K562 (cell line): ENCODE data around the gene ACAP3. TPM values are rescaled to one million over a fixed set of nuclear protein-coding genes. Genes with fewer than 3 reads are reported as not detected.

ENCODE experiments used
- ATAC-seq: fragments of 200-7000 bp; cut with Tn5 transposase; 3 replicates; pipeline ENCODE4 v1.9.1; 2020; ENCODE audit warnings: moderate library complexity
- BruUV-seq: library from RNA; stranded (reverse); fragments of 400-500 nt; replicated peaks from 2 replicates; lab custom pipeline; 2021; lab: Mats Ljungman, UMichigan
- CTCF ChIA-PET: fragments of 300-600 bp; formaldehyde crosslinking; extraction: SDS; loops from one replicate; lab custom pipeline; 2021; ENCODE audit warnings: low intra/inter-chr PET ratio; lab: Yijun Ruan, JAX
- POLR2A ChIA-PET: fragments of 300-600, 350-650 bp; sonication (Branson Sonifier 250); formaldehyde crosslinking; extraction: SDS; loops from one replicate; lab custom pipeline; 2021; ENCODE audit warnings: antibody characterized with exemption, inconsistent platforms; lab: Yijun Ruan, JAX
- DNase-seq, 4 experiments: peaks; one replicate each; pipeline versions ENCODE4 v3.0.0 to v3.0.0-alpha.2; 2011 to 2018; ENCODE audit warnings: low spot score in 3 of 4, mixed read lengths in 3 of 4; ENCODE audit errors: extremely low read depth in 1 of 4
- FAIRE-seq: peaks from 2 replicates; lab custom pipeline; 2011; peaks lifted over from hg19 to GRCh38; lab: Jason Lieb, UNC
- H2AFZ ChIP-seq: 2 replicates; pipeline ENCODE4 v1.6.0; 2011; ENCODE audit warnings: low read depth, low read length, control low read depth, inconsistent platforms
- H3K27ac ChIP-seq: fragments of 200-600 bp; 3 replicates; pipeline ENCODE4 v1.8.0; 2011; ENCODE audit warnings: low read depth, mild to moderate bottlenecking, control low read depth, inconsistent platforms, low read length, moderate library complexity, mixed read lengths; ENCODE audit errors: extremely low read depth
- H3K27me3 ChIP-seq, 2 experiments: fragments of 300-600 bp in 1 of 2; 2 replicates in 1 of 2; 3 replicates in 1 of 2; pipeline versions ENCODE4 v1.6.0 to v1.8.0; 2011; ENCODE audit warnings: inconsistent platforms in 2 of 2, low read length in 2 of 2, mild to moderate bottlenecking in 1 of 2, mixed read lengths in 1 of 2, moderate library complexity in 1 of 2; ENCODE audit not compliant: control insufficient read depth in 2 of 2, insufficient read depth in 2 of 2
- H3K36me3 ChIP-seq: fragments of 300-600 bp; 3 replicates; pipeline ENCODE4 v1.8.0; 2011; ENCODE audit warnings: mild to moderate bottlenecking, low read length, inconsistent platforms; ENCODE audit not compliant: control insufficient read depth, insufficient read depth
- H3K4me1 ChIP-seq, 2 experiments: fragments of 200-600 bp in 1 of 2; replicated peaks in 1 of 2; 2 replicates in 1 of 2; 3 replicates in 1 of 2; pipeline versions ENCODE4 v1.5.1 to v1.8.0; 2011; ENCODE audit warnings: inconsistent platforms in 2 of 2, low read length in 2 of 2, mild to moderate bottlenecking in 1 of 2, mixed read lengths in 1 of 2, moderate library complexity in 1 of 2; ENCODE audit not compliant: control insufficient read depth in 2 of 2, insufficient read depth in 2 of 2
- H3K4me2 ChIP-seq: 2 replicates; pipeline ENCODE4 v1.6.1; 2011; ENCODE audit warnings: low read length, control low read depth, inconsistent platforms, mixed read lengths; ENCODE audit not compliant: insufficient read depth
- H3K4me3 ChIP-seq: fragments of 200-600 bp; sonication (generic), shearing (Covaris generic); 2 replicates; pipeline ENCODE4 v1.5.1; 2016; ENCODE audit warnings: control low read depth, inconsistent platforms
- H3K79me2 ChIP-seq: fragments of 200-600 bp; 3 replicates; pipeline ENCODE4 v1.8.0; 2011; ENCODE audit warnings: low read length, inconsistent platforms; ENCODE audit not compliant: control insufficient read depth, insufficient read depth
- H3K9ac ChIP-seq, 2 experiments: 2 replicates each; pipeline versions ENCODE4 v1.6.0 to v1.6.1; 2011; ENCODE audit warnings: low read depth in 2 of 2, low read length in 2 of 2, control low read depth in 1 of 2, inconsistent platforms in 1 of 2, mild to moderate bottlenecking in 1 of 2, mixed read lengths in 1 of 2; ENCODE audit not compliant: insufficient read depth in 1 of 2
- H3K9me1 ChIP-seq: one replicate; pipeline ENCODE4 v1.6.0; 2011; ENCODE audit warnings: inconsistent platforms, mild to moderate bottlenecking, low read length, moderate library complexity; ENCODE audit not compliant: control insufficient read depth, insufficient read depth
- H3K9me3 ChIP-seq: replicated peaks from 2 replicates; pipeline ENCODE4 v1.5.1; 2011; ENCODE audit warnings: low read depth, low read length, inconsistent platforms; ENCODE audit not compliant: control insufficient read depth, insufficient read depth
- H4K20me1 ChIP-seq: replicated peaks from 2 replicates; pipeline ENCODE4 v1.6.1; 2011; ENCODE audit warnings: low read length, inconsistent platforms, mixed read lengths; ENCODE audit not compliant: control insufficient read depth, insufficient read depth
- CBX1 ChIP-seq: sonication (generic); IDR thresholded peaks from 2 replicates; pipeline ENCODE4 v1.6.1; 2016; ENCODE audit warnings: antibody characterized with exemption, low read depth, mild to moderate bottlenecking
- FOSL1 ChIP-seq: fragments of 200-800 bp; sonication (Bioruptor generic); conservative IDR thresholded peaks from 2 replicates; pipeline ENCODE4 v1.6.1; 2016; ENCODE audit warnings: missing genetic modification characterization, missing compliant biosample characterization
- HDAC6 ChIP-seq: IDR thresholded peaks from 2 replicates; pipeline ENCODE4 v1.6.1; 2012; ENCODE audit warnings: low read depth, mild to moderate bottlenecking, control low read depth, inconsistent platforms, low read length, moderate library complexity
- HIVEP1 ChIP-seq: fragments of 250-450 bp; sonication (Bioruptor Pico); IDR thresholded peaks from 2 replicates; pipeline ENCODE4 v1.4.0; 2020; ENCODE audit warnings: mild to moderate bottlenecking
- KDM1A ChIP-seq, 2 experiments: fragments of 450-650 bp; IDR thresholded peaks; 2 replicates each; pipeline ENCODE4 v1.6.1; 2016; ENCODE audit warnings: mild to moderate bottlenecking in 2 of 2
- MYNN ChIP-seq, 2 experiments: sonication (generic); formaldehyde crosslinking in 1 of 2; IDR thresholded peaks; 2 replicates each; pipeline versions ENCODE4 v1.5.0 to v1.6.1; 2016 to 2020; ENCODE audit warnings: antibody characterized with exemption in 1 of 2, missing genetic modification reagents in 1 of 2
- POLR2A ChIP-seq: fragments of 450-650 bp; conservative IDR thresholded peaks from 2 replicates; pipeline ENCODE4 v1.6.1; 2016
- POLR2B ChIP-seq: fragments of 450-650 bp; IDR thresholded peaks from 2 replicates; pipeline ENCODE4 v1.6.1; 2018; ENCODE audit warnings: low read depth; ENCODE audit not compliant: partially characterized antibody
- POLR2G ChIP-seq: fragments of 200-400 bp; formaldehyde crosslinking; IDR thresholded peaks from 2 replicates; pipeline ENCODE4 v1.6.1; 2017; ENCODE audit warnings: low read depth, mild to moderate bottlenecking, antibody characterized with exemption, low read length, moderate library complexity
- RBFOX2 ChIP-seq: fragments of 200-400 bp; formaldehyde crosslinking; IDR thresholded peaks from 2 replicates; pipeline ENCODE4 v1.6.1; 2017; ENCODE audit warnings: low read depth, mild to moderate bottlenecking, low read length, moderate library complexity
- RBM14 ChIP-seq: fragments of 200-400 bp; formaldehyde crosslinking; IDR thresholded peaks from 2 replicates; pipeline ENCODE4 v1.6.1; 2018; ENCODE audit warnings: low read depth, mild to moderate bottlenecking, low read length, moderate library complexity, borderline replicate concordance; ENCODE audit not compliant: insufficient read depth
- SUPT5H ChIP-seq: fragments of 450-650 bp; IDR thresholded peaks from 2 replicates; pipeline ENCODE4 v1.6.1; 2016
- TARDBP ChIP-seq: fragments of 450-650 bp; IDR thresholded peaks from 2 replicates; pipeline ENCODE4 v1.6.1; 2016
- ZBTB1 ChIP-seq: sonication (generic); formaldehyde crosslinking; IDR thresholded peaks from 2 replicates; pipeline ENCODE4 v1.8.1; 2023; ENCODE audit warnings: missing genetic modification reagents, low read depth, mild to moderate bottlenecking, borderline replicate concordance
- ZEB2 ChIP-seq: fragments of 450-650 bp; IDR thresholded peaks from 2 replicates; pipeline ENCODE4 v1.6.1; 2016
- WGBS: fragments of 100-300 bp; shearing (Covaris generic); methylation state at CpG from one replicate; pipeline ENCODE4 v1.1.6; 2016; ENCODE audit warnings: low coverage, mixed read lengths; ENCODE audit not compliant: insufficient coverage; ENCODE audit errors: missing lambda C conversion rate; 5-methylcytosine and 5-hydroxymethylcytosine counted together
- in situ Hi-C: fragments of 300-500 bp; cut with MboI; formaldehyde crosslinking; loops from 4 replicates; pipeline ENCODE4 v1.15.0; 2018; ENCODE audit warnings: inconsistent platforms, mixed read lengths
- intact Hi-C: fragments of 100-400 bp; cut with micrococcal nuclease; formaldehyde crosslinking; loops from 2 replicates; pipeline ENCODE4 v1.14.2; 2022
- polyA plus RNA-seq, 8 experiments: library from polyadenylated mRNA; depleted of rRNA in 4 of 8; stranded (reverse) in 5 of 8; unstranded in 3 of 8; fragments of >200 nt; fragmentation: Nextera tagmentation in 2 of 8; fragmentation: Illumina TruSeq in 1 of 8; extraction: Ambion mirVana in 2 of 8; extraction: Trizol in 1 of 8; gene quantifications; 2 replicates each; pipeline versions ENCODE4 v1.2.1 to v1.2.3, GENCODE V29; 2011 to 2014; ENCODE audit warnings: inconsistent platforms in 1 of 8, missing spikeins in 1 of 8
- total RNA-seq, 7 experiments: library from RNA; depleted of rRNA in 6 of 7; stranded (reverse); fragments of >200 nt in 6 of 7; fragmentation: Illumina TruSeq in 2 of 7; extraction: Trizol in 2 of 7; gene quantifications; 2 replicates each; pipeline versions ENCODE4 v1.2.1 to v1.2.3, GENCODE V29; 2011 to 2021; ENCODE audit warnings: low replicate concordance in 1 of 7
- TF ChIP-seq, protein P1 (sequence below), 2 experiments: fragments of 450-650 bp; IDR thresholded peaks; 2 replicates each; pipeline ENCODE4 v1.6.1; 2016
- TF ChIP-seq, protein P2 (sequence below): fragments of 450-650 bp; IDR thresholded peaks from 2 replicates; pipeline ENCODE4 v1.6.1; 2016; ENCODE audit warnings: borderline replicate concordance
- TF ChIP-seq, protein P3 (sequence below): sonication (generic); formaldehyde crosslinking; IDR thresholded peaks from 2 replicates; pipeline ENCODE4 v1.8.0; 2023; ENCODE audit warnings: mild to moderate bottlenecking, missing genetic modification reagents

The ACAP3 gene
- total and polyA plus RNA-seq, 9 of the 15 experiments (the other 6 are each of a cell fraction or from before 2014, with no cell fraction given): 0.01 to 49.0 (median 12.0) TPM

GRCh38 chr1:1340791-1341548 lies 33.2 kb upstream of the ACAP3 start:
- Histone ChIP-seq H3K27ac (no peak overlapping the region), H3K9me3 (peaks cover 2% of the 10 kb centered on the region; the same call in 1 of the 2 replicates), H3K9ac (no peak overlapping the region), H3K9me1 (peaks cover 11% of the 10 kb centered on the region), H4K20me1 (peaks cover 33% of the 10 kb centered on the region; the same call in 1 of the 2 replicates), H3K27me3 (no peaks in the 10 kb centered on the region), H3K4me1 (peaks cover 7 to 88% of the 10 kb centered on the region in 2 experiments; a peak in 3 of 5 replicates), H2AFZ (no peak overlapping the region), H3K36me3 (peaks cover 82% of the 10 kb centered on the region; the same call in 2 of the 3 replicates), H3K4me3 (no peak overlapping the region), H3K79me2 (peaks cover 34% of the 10 kb centered on the region), H3K4me2 (no peak overlapping the region)
- ATAC-seq (no peak), FAIRE-seq (no peak), DNase-seq (no peak)
- no TSS peak for BruUV-seq
- in situ Hi-C loops: no loop called here
- POLR2A ChIA-PET: interaction anchor here (0.6 kb wide), 1 partner anchor 35 kb away, joined by 3 read pairs; no protein-coding TSS in a partner anchor
- intact Hi-C loops: no loop called here
- WGBS: 96% methylated on average over 36 of the region's 36 CpGs
- CTCF ChIA-PET: no interaction called here
- TF ChIP-seq KDM1A (IDR thresholded peaks at IDR 0.05): peak in 1 of 2 experiments; percentile 66; a peak in 1 of 4 replicates
- TF ChIP-seq, protein P1, sequence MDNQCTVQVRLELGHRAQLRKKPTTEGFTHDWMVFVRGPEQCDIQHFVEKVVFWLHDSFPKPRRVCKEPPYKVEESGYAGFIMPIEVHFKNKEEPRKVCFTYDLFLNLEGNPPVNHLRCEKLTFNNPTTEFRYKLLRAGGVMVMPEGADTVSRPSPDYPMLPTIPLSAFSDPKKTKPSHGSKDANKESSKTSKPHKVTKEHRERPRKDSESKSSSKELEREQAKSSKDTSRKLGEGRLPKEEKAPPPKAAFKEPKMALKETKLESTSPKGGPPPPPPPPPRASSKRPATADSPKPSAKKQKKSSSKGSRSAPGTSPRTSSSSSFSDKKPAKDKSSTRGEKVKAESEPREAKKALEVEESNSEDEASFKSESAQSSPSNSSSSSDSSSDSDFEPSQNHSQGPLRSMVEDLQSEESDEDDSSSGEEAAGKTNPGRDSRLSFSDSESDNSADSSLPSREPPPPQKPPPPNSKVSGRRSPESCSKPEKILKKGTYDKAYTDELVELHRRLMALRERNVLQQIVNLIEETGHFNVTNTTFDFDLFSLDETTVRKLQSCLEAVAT (IDR thresholded peaks at IDR 0.05): no peak
- no peak for TF ChIP-seq RBM14
- no peak for TF ChIP-seq FOSL1 (tag)
- peak; percentile 58; the same call in 1 of the 2 replicates for TF ChIP-seq SUPT5H
- TF ChIP-seq HDAC6: no peak
- peak; percentile 52 for TF ChIP-seq MYNN (IDR thresholded peaks at IDR 0.05)
- TF ChIP-seq MYNN (CRISPR knock-in tag; IDR thresholded peaks at IDR 0.05): no peak
- 0 out of 2 replicates have a peak, but pooled peaks have one; percentile 24 for TF ChIP-seq ZBTB1 (CRISPR knock-in tag)
- TF ChIP-seq POLR2A: 0 out of 2 replicates have a peak, but pooled peaks have one; percentile 40
- TF ChIP-seq, protein P2, sequence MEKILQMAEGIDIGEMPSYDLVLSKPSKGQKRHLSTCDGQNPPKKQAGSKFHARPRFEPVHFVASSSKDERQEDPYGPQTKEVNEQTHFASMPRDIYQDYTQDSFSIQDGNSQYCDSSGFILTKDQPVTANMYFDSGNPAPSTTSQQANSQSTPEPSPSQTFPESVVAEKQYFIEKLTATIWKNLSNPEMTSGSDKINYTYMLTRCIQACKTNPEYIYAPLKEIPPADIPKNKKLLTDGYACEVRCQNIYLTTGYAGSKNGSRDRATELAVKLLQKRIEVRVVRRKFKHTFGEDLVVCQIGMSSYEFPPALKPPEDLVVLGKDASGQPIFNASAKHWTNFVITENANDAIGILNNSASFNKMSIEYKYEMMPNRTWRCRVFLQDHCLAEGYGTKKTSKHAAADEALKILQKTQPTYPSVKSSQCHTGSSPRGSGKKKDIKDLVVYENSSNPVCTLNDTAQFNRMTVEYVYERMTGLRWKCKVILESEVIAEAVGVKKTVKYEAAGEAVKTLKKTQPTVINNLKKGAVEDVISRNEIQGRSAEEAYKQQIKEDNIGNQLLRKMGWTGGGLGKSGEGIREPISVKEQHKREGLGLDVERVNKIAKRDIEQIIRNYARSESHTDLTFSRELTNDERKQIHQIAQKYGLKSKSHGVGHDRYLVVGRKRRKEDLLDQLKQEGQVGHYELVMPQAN: no peak
- TF ChIP-seq, protein P3, sequence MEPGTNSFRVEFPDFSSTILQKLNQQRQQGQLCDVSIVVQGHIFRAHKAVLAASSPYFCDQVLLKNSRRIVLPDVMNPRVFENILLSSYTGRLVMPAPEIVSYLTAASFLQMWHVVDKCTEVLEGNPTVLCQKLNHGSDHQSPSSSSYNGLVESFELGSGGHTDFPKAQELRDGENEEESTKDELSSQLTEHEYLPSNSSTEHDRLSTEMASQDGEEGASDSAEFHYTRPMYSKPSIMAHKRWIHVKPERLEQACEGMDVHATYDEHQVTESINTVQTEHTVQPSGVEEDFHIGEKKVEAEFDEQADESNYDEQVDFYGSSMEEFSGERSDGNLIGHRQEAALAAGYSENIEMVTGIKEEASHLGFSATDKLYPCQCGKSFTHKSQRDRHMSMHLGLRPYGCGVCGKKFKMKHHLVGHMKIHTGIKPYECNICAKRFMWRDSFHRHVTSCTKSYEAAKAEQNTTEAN (CRISPR knock-in tag): peak; percentile 96
- peak; percentile 10 for TF ChIP-seq POLR2B
- TF ChIP-seq TARDBP: peak; percentile 29; the same call in 1 of the 2 replicates
- TF ChIP-seq POLR2G: peak; percentile 55
- no peak for TF ChIP-seq HIVEP1 (CRISPR knock-in tag)
- TF ChIP-seq CBX1: no peak
- peak; percentile 77 for TF ChIP-seq ZEB2
- TF ChIP-seq RBFOX2: 0 out of 2 replicates have a peak, but pooled peaks have one; percentile 10
